HG03460 (cell line): ENCODE measurements around the gene KIF6.

Experiments
- ATAC-seq: cut with Tn5 transposase; IDR thresholded peaks from one replicate; pipeline ENCODE4 v1.9.1; 2021; ENCODE audit not compliant: unreplicated experiment

Gene KIF6

DNA sequence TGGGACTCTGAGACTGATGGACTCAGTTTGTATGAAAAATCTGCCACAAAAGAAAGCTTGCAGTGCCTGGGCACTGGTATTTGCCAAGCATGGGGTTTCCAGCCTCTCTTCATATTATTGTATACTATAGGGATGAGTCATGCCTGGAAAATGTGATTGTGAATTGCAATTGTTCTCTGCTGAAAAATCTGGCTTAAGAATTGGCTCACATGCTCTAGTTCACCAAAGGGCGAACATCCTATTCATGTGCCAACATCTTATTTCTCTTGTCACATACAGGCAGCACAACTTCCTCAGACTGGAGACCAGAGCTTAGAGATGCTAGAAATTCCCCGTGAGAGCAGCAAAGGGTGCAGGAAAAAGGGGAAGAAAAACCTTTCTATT, 299.1 kb downstream of the KIF6 start:
- no peak for ATAC-seq

DNA sequence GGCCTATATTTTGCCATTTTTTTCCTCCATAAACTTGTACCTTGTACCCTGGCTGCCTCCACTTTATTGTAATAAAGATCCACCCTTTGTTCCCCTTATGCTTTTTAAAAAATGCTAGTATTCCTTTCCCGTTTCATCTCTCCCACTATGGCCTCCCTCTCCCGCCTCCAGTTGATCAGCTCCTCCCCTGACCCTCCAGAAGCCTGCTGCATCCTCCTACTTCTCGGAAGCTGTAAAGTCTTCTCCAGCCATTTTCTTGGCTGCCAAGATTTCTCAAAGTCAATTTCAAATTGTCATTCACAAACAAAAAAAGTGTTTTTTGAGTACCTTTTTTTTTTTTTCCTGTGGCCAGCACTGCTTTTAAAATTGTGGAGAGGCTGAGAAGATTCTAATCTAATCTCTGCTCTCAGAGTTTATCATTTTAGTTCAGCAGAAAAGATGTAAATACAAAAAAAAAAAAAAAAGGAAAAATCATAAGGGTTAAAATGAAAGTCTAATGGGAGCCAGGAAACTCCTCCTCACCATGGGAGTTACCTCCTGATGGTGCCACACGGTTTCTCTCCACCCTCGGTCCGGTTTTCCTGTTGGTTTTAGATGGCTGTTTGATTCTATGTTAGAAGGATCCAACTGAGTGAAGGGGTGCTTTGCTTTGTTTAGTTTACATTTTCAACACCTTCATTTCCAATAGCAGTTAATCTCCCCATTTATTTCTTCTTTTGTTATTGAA, 299.7 kb downstream of the KIF6 start:
- no peak for ATAC-seq

DNA sequence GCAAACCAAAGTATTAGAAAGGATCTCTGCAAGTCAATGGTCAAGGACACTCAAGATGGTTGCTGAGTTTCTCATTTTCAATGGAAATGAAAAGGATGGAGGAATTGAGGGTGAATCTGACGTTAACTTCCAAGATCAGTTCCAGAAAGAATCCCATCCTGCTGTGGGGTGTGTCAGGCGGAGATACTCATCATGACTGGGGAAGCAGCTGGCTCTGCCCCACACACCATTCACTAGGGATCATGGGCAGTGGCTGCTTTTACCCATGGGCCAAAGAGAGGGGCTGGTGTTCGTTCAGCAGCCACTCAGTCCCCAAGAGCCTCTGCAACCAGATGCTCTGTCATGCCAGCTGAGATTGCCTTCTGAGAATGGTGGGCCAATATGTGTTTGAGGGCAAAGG, 300.4 kb downstream of the KIF6 start:
- ATAC-seq, result no peak

DNA sequence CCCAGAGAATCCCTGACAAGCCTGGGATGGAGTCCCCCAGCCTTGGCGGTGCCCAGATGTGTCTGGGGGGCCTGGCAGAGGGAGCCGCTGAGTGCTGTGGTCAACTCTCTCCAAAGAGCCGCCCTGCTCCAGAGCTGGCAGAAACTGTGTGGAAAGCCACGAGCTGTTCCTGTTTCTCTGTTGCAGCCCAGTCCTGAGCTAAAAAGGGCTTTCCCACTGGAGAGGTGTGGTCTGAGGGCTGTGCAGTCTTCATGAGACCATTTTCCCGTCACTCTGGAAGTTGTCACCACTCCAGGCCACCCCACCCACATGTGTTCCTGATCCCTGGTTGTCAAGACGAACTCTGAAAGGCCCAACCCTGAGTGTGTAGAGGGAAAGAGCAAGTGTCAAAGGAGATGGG, 303.0 kb downstream of the KIF6 start:
- ATAC-seq, result no peak

DNA sequence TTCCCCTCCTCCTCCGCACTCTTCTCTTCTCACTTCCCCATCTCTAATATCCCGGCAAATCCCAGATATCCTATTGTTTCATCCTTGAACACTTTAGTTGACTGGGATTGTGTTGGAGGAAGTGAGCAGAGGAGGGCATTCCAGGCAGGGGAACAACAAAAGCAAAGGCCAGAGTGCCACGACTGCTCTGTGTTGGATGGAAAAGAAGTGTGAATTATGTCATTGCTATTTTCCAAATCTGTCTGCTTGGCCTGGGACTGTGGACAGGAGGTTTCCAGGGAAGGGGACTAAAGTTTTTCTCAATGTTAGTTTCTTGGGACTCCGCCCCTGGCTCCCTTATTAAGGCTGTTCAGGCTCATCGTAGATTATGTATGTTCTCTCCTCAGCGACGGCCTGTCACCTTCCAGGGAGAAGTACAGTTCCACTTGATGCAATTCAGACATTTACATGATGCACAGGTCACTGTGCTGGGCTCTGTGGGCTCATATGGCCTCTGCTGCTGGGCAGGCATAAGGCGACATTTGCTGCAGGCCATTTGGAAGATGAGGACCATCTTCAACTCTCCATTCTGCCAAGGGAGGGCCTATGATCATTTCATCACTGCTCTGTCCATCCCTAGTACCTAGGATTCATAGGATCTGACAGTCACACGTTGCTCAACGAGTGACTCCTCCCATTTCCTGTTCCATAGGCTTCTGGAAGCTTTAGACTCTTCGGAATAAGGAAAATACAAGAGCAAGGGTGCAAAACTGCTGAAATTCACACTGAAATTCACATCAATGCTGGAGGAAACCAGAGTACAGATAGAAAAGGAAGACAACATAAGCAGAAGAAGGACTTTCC, 303.6 kb downstream of the KIF6 start:
- no peak for ATAC-seq

DNA sequence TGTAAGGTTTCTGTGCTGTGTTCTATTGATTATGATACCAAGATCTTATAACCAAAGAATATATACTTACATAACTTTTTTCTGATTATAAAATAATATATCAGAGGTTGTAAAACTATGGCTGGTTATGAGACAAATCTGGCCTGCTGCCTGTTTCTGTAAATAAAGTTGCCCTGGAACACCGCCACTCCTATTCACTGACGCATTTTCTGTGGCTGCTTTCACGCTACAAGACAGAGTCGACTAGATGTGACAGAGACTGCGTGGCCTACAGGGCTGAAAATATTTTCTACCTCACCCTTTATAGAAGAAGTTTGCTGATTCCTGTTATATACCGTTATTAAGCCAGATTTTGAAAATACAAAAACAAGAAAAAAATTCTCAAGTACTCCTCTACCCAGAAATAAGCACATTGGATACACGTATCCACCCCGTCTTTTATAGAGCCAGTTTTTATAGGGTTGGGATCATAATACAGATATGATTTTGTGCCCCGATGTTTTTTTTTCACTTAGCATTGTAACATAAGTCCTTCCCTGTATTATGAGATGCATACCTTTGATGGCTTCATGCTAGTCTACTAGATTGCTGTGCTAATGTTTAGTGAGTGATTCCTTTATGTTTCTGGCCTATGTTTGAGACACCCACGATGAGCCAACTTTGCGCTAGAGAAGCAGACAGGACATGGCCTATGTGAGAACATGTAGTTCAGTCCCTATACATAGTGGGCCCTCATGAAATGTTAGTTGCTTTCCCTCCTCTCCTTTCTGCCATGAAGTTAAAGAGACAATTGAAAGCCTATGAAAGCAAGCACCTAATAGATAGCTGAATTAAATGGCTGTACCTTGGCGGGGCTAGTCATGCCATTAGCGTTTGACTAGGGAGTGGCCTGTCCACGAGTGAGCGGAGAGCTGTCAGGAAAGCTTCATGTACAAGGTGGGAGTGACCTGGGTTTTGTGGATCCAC, 304.6 kb downstream of the KIF6 start:
- no peak for ATAC-seq

DNA sequence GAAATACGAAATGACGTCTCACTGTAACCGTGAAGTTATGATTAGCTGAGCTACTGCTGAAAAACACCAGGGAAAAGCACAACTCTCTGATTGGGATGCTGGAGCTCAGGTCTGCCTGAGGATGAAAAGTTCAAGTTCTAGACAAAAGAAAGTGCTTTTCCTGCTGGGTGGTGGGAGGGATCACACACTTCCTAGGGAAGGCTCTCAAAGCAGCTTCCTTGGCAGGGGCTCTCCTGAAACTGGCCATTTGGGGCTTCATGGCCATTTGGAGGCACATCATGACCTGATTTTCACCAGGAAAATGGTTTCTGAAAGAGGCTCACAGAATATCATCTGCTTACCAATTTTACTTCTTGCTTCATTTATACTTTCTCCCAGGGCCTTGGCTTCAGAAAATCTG, 305.6 kb downstream of the KIF6 start:
- ATAC-seq, result no peak

DNA sequence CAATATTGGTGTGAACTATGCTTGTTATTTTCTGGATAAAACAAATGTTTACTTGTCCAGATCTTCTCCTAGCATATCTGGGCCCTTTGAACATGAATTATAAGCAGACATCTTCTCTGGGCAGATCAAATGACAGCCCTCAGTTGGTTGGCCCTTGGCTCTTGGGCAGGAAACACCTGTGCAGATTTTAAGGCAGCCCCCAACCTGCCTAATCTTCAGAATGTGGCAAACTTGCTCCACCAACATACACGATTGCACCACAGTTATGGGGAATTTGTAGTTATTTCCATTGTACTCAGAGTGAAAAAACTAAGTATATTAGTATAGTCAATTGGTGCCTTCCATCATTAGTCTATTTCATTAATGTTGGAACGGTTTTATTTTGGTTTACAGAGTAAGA, 307.8 kb downstream of the KIF6 start:
- no peak for ATAC-seq

DNA sequence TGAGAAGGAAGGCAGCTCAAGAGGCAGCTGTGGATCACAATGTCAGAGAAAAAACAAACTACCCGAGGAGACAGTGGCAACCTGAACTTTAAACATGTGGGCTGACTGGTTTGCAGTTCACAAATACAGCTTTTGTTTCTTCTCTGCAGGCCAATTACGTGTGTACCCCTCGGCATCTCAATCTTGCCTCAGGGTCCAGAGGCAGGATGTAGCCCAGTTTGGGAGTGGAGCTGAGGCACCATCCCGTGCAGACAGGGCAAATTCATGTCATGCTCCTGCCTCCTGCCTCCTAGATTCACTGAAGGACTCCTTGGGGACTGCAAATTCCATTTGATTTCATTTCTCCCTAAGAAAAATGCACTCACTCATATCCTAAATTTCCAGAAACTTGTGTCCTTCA, 308.5 kb downstream of the KIF6 start:
- ATAC-seq, result no peak

DNA sequence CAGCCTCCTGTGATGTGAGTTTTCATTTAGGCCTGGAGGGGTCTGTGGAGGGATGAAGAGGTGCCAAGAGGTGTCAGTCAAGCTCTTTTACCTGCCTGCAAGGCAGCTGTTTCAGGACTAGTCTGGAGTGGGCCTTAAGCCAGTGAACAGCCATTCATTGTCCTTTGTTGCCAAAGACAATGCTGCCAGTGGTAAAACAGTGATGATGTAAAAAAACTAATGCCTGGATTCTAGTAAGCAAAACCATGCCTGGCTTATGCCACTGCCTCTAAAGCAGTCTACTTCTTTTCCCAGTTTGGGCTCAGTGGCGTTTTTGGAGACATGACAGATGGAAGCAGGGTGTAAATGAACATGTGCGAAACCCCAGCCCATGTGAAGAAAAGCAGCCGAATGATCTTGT, 309.2 kb downstream of the KIF6 start:
- no peak for ATAC-seq

DNA sequence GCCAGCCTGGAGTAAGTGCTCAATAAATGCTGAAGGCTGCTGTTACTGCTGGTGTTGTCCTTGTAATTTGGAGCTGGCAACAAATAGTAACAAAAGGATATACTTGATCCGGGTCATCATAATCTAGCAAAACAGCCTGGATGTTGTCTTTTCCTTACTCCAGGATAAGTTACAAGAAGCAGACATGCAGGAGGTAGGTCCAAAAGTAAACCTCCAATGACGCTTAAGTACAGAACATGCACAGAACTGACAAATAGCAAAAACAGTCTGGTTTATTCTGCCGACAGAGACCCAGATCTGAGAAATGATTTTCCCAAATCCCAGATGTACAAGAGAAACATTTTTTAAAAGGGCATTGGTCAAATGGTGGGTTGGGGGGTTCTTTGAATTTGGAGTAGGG, 309.7 kb downstream of the KIF6 start:
- ATAC-seq, result no peak

DNA sequence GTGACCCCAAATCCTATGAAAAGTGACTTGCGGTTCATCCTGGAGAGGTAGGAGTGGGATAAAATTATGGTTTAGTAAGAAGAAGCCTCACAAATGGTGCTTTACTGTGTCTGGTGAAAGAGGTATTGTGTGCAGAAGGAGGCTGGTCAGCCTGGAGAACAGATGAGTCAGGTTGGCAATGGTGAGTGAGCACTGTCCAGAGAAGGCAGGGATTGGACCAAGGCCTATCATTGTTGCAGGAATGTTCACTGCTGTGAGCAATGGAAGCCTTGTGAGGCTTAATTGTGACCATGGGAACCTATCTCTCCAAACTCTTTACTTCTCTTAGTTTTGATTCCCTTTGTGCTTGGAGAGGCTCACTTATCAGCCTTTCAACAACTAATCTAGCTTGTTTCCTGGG, 313.7 kb downstream of the KIF6 start:
- ATAC-seq, result no peak

DNA sequence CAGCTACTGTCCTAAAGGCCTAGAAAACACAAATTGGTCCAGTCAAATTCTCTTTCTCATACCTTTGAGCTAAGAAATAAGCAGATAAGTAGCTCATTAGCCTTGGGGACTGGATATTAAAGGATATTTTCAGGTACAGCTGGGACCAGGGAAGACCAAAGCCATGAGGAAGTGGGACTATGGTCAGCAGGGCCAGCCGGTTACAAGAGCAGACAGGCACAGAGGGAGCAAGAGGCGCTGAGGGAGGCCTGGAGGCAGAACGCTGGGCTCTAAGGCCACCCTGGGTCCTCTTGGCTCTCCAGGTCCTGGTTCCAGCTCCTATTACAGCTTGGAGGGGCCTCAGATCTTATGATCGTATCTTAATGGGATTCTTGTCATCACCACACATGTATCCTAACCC, 314.2 kb downstream of the KIF6 start:
- no peak for ATAC-seq

DNA sequence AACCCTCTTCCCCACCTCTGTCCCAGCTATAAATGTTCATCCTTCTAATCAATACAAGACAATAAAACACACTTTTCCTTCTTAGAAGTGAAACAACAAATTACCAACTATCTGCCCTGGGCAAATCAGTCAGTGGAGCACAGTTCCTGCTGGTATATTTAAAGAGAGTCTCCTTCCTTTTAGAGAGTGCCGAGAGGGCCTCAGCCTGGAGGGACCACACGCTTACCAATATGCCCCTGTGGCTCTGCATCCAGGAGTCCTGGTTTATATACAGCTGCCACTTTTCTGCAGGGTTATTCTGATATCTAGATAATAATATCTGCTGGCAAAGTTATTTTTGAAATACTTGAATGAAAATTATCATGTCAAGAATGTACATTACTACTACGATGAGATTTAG, 315.3 kb downstream of the KIF6 start:
- ATAC-seq, result no peak

DNA sequence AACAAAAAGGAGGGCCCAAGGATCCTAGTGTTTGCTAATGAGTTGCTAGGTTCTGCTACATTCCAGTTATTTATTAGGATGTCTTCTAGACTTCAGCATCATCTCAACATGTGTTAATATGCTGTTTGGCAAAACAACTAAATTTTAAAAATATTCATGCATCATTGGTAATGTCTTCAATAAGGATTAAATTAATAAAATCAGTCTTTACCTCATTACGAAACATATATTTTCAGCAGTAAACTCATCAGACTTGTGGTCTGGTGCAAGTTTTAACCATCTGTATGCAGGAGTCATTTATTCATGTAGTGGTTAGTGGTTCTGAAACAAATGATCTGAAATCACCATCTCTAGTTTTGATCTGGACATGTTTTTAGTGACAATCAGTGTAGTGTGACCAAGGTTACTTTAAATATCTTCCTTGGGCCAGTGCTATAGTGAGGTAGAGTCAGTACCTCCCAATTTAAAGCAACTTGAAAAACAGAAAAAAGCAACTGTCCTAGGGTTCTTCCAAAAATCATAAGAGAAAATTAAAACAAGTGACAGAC, 317.7 kb downstream of the KIF6 start:
- no peak for ATAC-seq

DNA sequence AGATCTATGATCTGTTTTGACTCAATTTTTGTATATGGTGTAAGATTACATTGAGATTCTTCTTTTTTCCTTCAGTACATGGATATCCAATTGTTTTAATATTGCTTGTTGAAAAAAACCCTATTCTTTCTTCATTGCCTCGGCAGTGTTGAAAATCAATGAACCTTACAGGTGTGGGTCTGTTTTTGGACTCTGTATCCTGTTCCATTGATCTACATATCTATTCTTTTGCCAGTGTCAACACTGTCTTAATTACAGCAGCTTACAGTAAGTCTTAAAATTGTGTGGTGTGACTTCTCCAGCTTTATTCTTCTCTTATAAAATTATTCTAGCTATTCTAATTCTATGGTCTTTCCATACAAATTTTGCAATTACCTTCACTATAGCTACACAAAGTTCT, 320.9 kb downstream of the KIF6 start:
- ATAC-seq, result no peak

DNA sequence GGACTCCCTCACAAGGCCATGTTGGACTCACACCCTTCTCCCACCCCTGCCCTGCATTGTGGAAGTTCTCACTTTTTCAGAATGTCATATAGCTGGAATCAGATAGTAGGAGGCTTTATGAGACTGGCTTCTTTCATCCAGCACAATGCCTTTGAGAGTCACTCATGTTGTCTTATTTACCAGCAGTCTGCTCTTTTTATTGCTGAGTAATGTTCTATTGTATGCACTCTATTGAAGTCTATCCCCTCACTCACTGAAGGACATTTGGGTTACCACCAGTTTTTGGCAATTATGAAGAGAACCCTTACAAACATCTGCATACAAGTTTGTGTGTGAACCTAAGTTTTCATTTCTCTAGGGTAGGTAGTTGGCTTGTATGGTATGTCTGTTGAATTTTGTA, 321.9 kb downstream of the KIF6 start:
- no peak for ATAC-seq

DNA sequence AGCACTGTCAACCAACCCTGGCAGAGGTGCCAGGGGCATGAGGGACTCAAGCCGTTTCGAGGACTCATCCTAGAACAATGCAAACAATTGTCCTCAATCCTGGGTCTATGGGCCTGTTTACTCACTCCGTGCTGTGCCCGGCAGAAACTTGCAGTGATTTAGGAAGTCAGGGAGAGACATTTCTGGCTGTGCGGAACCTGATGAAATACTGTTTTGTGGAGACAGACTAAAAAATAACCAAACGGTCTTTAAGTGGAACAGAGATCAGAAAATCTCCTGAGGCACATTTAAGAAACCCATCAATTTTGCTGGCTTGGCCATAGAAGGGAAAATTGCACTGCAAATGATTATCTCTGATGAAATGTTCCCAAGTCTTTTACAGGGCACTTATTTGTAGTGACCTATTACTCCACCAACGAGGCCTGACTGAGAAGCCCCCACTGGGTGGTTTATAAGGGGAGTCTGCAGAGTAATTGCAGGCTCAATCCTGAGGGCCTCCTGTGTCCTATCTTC, 322.9 kb downstream of the KIF6 start:
- ATAC-seq, result no peak

DNA sequence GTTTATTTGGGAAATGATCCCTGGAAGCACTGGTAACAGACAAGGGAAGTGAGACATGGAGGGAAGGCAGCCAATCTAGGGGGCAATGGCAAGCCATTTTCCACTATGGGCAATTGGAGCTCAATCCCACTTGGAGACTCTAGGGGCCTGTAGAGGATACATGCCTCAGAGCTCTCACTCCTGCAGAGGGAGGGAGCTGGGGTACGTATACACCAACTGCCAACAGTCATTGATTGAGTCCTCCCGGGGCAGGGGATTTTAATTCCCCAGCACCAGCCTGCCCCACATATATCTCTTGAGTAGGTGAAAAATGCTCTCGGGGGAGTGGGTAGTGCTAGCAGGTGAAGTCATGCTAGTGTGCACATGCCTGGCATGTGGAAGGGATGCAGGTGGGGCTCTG, 323.8 kb downstream of the KIF6 start:
- ATAC-seq, result no peak

DNA sequence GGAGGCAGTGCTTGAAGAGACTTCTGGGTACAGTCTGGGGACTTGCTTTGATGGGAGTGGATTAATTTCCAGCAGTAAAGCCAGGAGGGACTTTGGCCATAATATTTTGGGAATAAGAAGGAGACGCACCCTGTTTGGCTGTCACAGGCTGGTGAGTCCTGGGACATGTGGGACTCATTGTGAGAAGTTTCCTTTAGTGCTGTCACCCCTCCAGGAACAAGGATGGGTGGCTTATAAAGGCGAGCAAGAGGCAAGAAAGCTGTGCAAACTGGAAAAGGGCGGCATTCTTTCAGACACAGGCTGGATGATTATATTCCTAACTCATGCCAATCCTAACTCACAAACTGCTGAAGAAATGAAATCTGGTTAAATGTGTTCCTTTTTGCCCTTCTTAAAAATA, 325.2 kb downstream of the KIF6 start:
- ATAC-seq, result no peak

DNA sequence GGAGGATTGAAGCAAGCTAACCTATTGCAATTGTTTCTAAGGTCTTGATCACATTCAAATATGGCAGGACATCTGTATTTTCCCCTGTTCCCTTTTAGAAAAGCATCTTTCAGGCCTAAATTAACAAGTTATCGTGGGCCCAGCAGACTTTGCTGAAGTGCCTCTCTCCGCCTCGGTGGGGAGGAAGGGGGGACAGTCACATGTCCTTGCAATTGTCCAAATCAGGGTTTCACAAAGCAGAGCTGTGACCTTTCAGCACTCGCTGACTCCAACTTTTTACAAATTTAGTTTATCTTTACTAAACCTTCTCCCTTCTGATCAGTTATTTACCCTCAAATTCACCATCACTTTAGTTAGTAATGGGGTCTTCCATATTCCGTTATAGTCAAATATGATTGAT, 328.4 kb downstream of the KIF6 start:
- ATAC-seq, result no peak
